Measurements from ENCODE around the gene RIN3.
A peak's percentile ranks its signal among the peaks of the same experiment; 100 is the strongest.
"Not testable (repeated sequence)": the region's sequence is repeated elsewhere in the genome, so short reads cannot be mapped to it uniquely, and the experiment has no call there.

RIN3 gene

DNA sequence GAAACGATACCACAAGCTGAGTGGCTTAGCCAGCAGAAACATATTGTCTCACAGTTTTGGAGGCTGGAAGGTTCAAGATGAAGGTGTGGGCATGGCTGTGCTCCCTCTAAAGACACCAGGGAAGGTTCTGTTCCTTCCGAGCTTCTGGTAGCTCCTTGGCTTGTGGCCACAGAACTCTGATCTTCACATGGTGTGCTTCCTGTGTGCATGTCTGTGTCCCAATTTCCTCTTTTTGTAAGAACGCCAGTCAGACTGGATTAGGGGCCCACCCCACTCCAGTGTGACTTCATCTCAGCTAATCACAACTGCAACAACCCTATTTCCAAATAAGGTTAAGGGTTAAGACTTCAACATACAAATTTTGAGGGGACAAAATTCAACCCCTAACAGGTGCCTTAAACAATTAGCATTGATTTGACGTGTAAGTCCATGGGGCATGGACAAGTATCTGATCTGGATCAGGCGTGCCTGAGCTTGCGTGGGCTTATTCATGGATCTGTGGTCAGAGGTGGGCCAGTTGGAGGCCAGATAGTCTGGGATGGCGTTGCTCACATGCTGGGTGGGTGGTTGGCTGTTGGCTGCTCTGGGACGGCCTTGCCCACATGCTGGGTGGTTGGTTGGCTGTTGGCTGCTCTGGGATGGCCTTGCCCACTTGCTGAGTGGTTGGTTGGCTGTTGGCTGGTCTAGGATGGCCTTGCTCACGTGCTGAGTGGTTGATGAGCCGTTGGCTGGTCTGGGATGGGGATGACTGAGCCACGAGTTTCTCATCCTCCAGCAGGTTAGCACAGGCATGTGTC lies 146.4 kb downstream of the RIN3 start:
- DNase-seq (ENCODE audit: extremely low read depth in 1 of 2, low read depth in 1 of 2): no peak

- DNase-seq (ENCODE audit: extremely low read depth in 1 of 2, low read depth in 1 of 2): no peak
Measured at GRCh38 chr14:92660571-92660970, 147.0 kb downstream of the RIN3 start.

DNA sequence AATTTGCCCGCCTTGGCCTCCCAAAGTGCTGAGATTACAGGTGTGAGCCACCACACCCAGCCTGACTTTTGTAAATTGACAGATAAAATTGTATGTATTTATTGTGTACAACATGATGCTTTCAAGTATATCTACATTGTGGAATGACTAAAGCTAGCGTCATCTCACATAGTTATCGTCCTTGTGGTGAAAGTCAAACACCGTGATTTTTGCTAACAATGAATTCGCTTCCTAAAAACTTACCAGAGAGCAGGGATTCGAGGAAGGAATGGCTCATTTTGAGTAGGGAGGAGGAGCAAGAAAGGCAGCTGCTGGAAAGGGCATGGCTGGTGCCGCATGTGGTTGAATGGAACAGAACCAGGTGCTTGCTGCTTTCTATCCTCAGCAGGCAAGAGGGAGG lies 149.5 kb downstream of the RIN3 start:
- no peak for DNase-seq (ENCODE audit: extremely low read depth in 1 of 2, low read depth in 1 of 2)

DNA sequence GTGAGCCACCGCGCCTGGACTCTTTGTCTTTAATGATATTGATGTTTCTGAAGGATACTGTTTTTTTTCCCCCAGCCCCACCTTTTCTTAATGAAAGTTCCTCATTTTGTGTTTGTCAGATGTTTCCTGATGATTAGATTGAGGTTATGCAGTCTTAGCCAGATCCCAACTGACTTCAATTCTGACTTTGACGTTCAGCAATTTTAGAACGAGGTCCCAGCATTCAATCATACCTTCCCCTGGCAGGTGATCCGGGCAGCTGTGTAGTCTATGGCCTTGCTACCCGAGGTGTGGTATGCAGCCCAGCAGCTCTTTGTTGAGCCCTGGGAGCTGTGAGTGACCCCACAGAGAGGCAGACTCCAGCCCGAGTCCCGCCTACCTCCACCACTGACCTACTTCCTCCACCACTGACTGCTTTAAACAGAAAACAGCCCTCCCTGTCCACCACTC lies 152.1 kb downstream of the RIN3 start:
- DNase-seq (ENCODE audit: extremely low read depth in 1 of 2, low read depth in 1 of 2): no peak

DNA sequence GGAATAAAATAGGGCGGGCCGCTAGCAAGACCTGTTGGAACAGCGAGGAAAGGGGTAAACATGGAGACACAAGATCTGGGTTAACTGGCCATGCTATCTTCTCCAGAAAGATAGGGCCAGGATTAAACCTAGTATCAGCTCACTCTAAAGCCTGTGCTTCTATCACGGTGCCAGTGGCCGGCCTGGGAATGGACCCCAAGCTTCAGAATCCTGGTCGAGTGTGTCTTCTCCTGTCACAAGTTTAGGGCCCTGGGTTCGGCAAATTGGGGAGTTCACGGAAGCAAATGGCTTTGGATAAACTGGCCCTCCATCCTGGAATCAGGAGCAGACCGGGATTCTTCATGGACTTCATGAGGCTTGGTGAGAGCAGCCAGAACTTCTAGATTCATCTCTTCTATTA lies 152.7 kb downstream of the RIN3 start:
- no peak for DNase-seq (ENCODE audit: extremely low read depth in 1 of 2, low read depth in 1 of 2)

DNA sequence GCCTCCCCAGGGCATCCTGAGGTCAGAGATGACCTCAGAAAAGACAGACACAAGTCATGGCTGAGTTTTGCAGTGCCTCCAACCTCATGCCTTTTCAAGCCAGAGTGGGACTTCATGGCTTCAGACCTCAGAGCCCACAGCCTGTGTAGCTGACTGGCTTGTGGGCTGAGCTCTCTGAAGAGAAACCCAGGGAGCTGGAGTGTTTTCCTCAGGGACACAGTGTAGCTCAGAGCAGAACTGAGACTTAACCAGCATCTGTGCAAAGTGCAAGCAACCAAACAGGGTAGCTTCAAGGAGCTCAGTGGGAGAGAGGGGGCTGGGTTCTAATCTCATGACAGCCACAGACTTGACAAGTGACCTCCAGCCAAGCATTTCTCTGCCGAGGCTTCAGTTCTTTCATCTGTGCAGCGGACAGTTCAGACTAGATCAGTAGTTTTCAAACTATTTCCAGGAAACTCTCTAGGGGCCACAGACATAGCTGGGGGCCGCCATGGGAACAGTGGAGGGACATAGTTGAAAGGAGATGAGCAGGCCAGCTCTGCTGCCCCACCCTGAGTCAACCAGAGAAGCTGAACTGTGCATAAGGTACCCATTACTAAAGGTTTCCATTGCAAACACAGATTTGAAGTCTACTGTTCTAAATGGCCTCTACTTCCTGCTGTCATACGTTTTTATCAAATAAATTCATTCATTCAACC lies 154.8 kb downstream of the RIN3 start:
- no peak for DNase-seq (ENCODE audit: extremely low read depth in 1 of 2, low read depth in 1 of 2)

- DNase-seq (ENCODE audit: extremely low read depth in 1 of 2, low read depth in 1 of 2): no peak
Measured at GRCh38 chr14:92670160-92670559, 156.6 kb downstream of the RIN3 start.

DNA sequence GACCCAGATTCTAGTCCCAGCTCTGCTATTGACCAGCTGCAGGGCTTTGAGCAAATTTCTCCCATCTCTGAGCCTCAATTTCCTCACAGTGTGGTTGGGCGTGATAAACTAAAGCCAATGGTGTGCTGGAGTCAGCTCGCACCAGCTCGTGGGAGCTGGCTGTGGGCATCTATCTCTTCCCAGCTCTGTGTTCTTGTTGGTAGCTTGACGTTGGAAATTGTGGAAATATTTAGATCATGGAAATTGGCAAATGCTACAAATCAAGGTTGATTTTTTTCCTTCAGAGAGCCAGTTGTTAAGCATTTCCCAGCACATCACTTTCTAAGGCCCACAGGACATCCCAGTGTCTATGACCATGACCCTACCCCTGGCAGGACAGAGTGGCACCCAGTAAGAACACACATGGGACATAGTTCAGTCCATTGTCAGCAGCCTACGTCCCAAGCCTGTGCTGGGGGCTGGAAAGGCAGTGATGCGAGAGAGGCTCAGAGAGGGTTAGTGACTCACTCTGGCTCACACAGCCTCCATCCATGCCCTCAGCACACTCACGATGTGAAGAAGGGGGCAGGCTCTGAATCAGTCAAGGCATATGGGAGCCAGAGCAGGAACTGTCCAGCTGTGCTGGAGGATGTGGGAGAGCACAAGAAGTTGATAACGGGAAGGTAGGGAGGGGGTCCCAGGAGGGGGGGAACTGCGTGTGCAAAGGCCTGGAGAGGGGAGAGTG lies 157.2 kb downstream of the RIN3 start:
- DNase-seq (ENCODE audit: extremely low read depth in 1 of 2, low read depth in 1 of 2): no peak

DNA sequence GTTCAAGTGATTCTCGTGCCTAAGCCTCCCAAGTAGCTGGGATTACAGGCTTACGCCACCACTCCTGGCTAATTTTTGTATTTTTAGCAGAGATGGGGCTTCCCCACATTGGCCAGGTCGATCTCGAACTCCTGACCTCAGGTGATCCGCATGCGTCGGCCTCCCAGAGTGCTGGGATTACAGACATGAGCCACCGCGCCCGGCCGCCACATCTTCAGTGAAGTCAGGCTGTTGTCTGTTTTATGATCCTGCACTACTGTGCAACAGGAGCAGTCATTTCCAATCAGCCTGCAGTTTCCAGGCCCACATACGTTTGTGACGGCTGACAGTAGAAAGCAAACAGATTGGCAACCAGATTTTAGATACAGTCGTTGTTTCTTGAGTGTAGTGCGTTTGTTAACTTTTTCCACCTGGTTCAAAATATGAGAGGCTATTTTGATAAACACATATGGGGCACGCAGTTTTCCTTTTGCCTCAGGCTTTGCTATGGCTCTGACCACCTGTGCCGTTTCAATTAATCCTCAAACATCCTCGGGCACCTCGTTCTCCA lies 160.1 kb downstream of the RIN3 start:
- no peak for DNase-seq (ENCODE audit: extremely low read depth in 1 of 2, low read depth in 1 of 2)

- no peak for DNase-seq (ENCODE audit: extremely low read depth in 1 of 2, low read depth in 1 of 2)
Measured at GRCh38 chr14:92675421-92675820, 161.8 kb downstream of the RIN3 start.

DNA sequence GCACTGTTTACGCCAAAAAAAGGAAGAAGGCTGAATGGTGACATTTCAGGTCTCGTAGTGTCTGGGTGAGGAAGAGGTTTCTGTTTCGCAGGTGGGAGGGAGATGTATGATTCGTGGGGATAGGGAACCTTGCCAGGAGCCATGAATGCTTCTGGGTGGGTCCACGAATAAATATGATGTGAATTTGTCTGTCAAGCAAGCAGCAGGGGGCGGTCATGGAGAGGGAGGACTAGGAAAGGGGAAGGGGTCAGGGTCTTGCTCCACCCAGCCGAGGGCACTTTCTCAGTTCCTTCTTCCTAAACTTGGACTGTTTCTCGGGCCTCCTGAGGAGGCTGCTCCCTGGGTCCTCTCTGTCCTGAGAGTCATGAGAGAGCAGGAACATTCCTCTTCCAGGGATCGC lies 162.4 kb downstream of the RIN3 start:
- DNase-seq (ENCODE audit: extremely low read depth in 1 of 2, low read depth in 1 of 2): no peak

GRCh38 chr14:92676403-92677086 lies 163.0 kb downstream of the RIN3 start:
- no peak for DNase-seq (ENCODE audit: extremely low read depth in 1 of 2, low read depth in 1 of 2)

- no peak for DNase-seq (ENCODE audit: extremely low read depth in 1 of 2, low read depth in 1 of 2)
Measured at GRCh38 chr14:92677087-92677668, 163.6 kb downstream of the RIN3 start.

GRCh38 chr14:92677955-92678354 lies 164.4 kb downstream of the RIN3 start:
- no peak for DNase-seq (ENCODE audit: extremely low read depth in 1 of 2, low read depth in 1 of 2)

DNA sequence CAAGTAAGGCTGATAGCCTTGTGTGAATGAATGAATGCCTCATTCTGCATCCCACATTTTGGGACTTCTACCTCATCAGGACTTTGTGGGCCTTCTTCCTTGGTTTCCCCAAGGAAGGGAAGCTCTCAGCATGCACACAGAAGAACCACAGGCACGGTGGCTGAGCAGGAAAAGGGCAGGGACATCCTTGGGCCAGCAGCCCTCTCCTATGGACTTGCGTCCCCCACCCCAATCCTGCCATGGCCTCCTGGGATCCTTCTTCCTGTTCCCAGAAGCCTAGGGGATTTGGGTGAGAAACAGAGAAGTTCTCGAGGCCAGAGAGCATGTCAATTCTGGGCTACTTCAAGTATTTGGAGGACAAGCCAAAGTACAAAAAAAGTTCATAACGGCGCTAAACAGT lies 165.2 kb downstream of the RIN3 start:
- DNase-seq (ENCODE audit: extremely low read depth in 1 of 2, low read depth in 1 of 2): no peak

DNA sequence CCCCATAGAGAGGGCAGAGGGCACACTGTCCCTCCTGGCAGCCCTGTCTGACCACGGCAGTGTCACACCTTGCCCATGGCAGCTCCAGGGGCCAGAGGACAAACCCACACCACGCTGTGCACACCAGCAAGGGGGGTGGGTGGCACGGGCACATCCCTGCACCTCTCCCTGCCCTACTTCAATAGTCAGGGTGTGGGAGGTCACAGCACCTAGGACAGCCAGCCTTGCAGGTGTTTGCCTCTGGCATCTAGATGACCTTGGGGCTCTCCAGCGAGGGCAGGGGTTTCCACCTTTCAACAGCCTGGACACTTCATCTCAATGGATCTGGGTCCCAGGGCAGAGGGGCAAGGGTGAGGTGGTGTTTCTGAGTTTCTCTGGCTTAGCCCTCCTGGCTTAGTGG lies 165.7 kb downstream of the RIN3 start:
- DNase-seq (ENCODE audit: extremely low read depth in 1 of 2, low read depth in 1 of 2): no peak

GRCh38 chr14:92680330-92680729 lies 166.7 kb downstream of the RIN3 start:
- DNase-seq (ENCODE audit: extremely low read depth in 1 of 2, low read depth in 1 of 2): not testable (repeated sequence)

GRCh38 chr14:92680781-92681650 lies 167.4 kb downstream of the RIN3 start:
- DNase-seq (ENCODE audit: extremely low read depth in 1 of 2, low read depth in 1 of 2): peak; percentile 44 to 60

- no peak for DNase-seq (ENCODE audit: extremely low read depth in 1 of 2, low read depth in 1 of 2)
Measured at GRCh38 chr14:92683041-92683440, 169.5 kb downstream of the RIN3 start.

Data from activated CD8-positive, alpha-beta memory T cell treated with anti-CD3 and anti-CD28 coated beads for 1 hour (primary cell).